ENCODE data around the gene ODAD4. TPM values are rescaled to one million over a fixed set of nuclear protein-coding genes. Genes with fewer than 3 reads are reported as not detected.

Gene ODAD4
- total RNA-seq, 1 donor from 2014 or later: 4.5 TPM

- H3K27ac Mint-ChIP-seq: peak overlapping the region; percentile 76
- peaks cover 18% of the 10 kb centered on the region for H3K36me3 Mint-ChIP-seq
- H3K4me1 Mint-ChIP-seq (ENCODE audit: unreplicated experiment): peaks cover 41% of the 10 kb centered on the region
- TF ChIP-seq CTCF (conservative IDR thresholded peaks at IDR 0.05): no peak
- no peaks in the 10 kb centered on the region for H3K9me3 Mint-ChIP-seq
- no peaks in the 10 kb centered on the region for H3K27me3 Mint-ChIP-seq
- no peak for DNase-seq (ENCODE audit: extremely low spot score, unreplicated experiment)
- H3K4me3 Mint-ChIP-seq: peak overlapping the region; percentile 55
Observed at GRCh38 chr17:41915020-41915419, 15.4 kb upstream of the ODAD4 start.

- peak overlapping the region; percentile 82 for H3K4me3 Mint-ChIP-seq
- peaks cover 43% of the 10 kb centered on the region for H3K4me1 Mint-ChIP-seq (ENCODE audit: unreplicated experiment)
- no peak for DNase-seq (ENCODE audit: extremely low spot score, unreplicated experiment)
- TF ChIP-seq CTCF (conservative IDR thresholded peaks at IDR 0.05): no peak
- peak overlapping the region; percentile 77 for H3K27ac Mint-ChIP-seq
- peaks cover 18% of the 10 kb centered on the region for H3K36me3 Mint-ChIP-seq
- no peaks in the 10 kb centered on the region for H3K9me3 Mint-ChIP-seq
- no peaks in the 10 kb centered on the region for H3K27me3 Mint-ChIP-seq
Observed at GRCh38 chr17:41915566-41915965, 14.9 kb upstream of the ODAD4 start.

GRCh38 chr17:41917192-41917591 is 13.2 kb upstream of the ODAD4 start:
- no peak for TF ChIP-seq CTCF (conservative IDR thresholded peaks at IDR 0.05)
- Mint-ChIP-seq H3K9me3 (no peaks in the 10 kb centered on the region), H3K36me3 (peaks cover 17% of the 10 kb centered on the region), H3K4me3 (peak overlapping the region; percentile 92), H3K27ac (peak overlapping the region; percentile 81), H3K27me3 (no peaks in the 10 kb centered on the region), H3K4me1 (ENCODE audit: unreplicated experiment) (peaks cover 43% of the 10 kb centered on the region)
- DNase-seq (ENCODE audit: extremely low spot score, unreplicated experiment): no peak

- Mint-ChIP-seq H3K27ac (peak overlapping the region; percentile 81), H3K4me3 (peak overlapping the region; percentile 92), H3K4me1 (ENCODE audit: unreplicated experiment) (peaks cover 43% of the 10 kb centered on the region), H3K36me3 (peaks cover 11% of the 10 kb centered on the region), H3K9me3 (no peaks in the 10 kb centered on the region), H3K27me3 (no peaks in the 10 kb centered on the region)
- no peak for DNase-seq (ENCODE audit: extremely low spot score, unreplicated experiment)
- peak; percentile 31 for TF ChIP-seq CTCF (conservative IDR thresholded peaks at IDR 0.05)
Observed at GRCh38 chr17:41917679-41918313, 12.6 kb upstream of the ODAD4 start.

GRCh38 chr17:41918314-41919164 is 11.9 kb upstream of the ODAD4 start, which contains the start of gene ACLY:
ACLY (minus strand) TSS chr17:41918951; CDS start chr17:41913873, 5,078 bp downstream.
- peak within 1 kb of the TSS; percentile 91 for H3K27ac Mint-ChIP-seq
- TF ChIP-seq CTCF (conservative IDR thresholded peaks at IDR 0.05): no peak
- H3K27me3 Mint-ChIP-seq: no peaks in the 10 kb centered on the region
- peaks cover 43% of the 10 kb centered on the region for H3K4me1 Mint-ChIP-seq (ENCODE audit: unreplicated experiment)
- H3K4me3 Mint-ChIP-seq: peak within 1 kb of the TSS; percentile 92
- H3K9me3 Mint-ChIP-seq: no peaks in the 10 kb centered on the region
- H3K36me3 Mint-ChIP-seq: peaks cover 6% of the 10 kb centered on the region
- DNase-seq (ENCODE audit: extremely low spot score, unreplicated experiment): peak; percentile 98

Measured in type B pancreatic cell (in vitro differentiated cells).